ENCODE measurements around the gene PPP4R3A.
"Not testable (repeated sequence)": the region's sequence is repeated elsewhere in the genome, so short reads cannot be mapped to it uniquely, and the experiment has no call there.

DNA sequence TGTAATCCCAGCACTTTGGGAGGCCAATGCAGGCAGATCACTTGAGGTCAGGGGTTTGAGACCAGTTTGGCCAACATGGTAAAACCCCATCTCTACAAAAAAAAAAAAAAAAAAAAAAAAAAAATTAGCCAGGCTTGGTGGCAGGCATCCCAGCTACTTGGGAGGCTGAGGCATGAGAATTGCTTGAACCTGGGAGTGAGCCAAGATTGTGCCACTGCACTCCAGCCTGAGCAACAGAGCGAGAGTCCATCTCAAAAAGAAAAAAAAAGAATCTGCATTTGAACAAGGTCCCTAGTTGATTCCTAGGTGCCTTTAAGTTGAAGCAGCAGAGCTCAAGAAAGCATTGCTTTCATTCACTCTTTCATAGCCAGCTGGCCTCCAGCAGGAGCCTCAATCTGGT is 81.2 kb downstream of the PPP4R3A start:
- not testable (repeated sequence) for TF ChIP-seq CTCF (conservative IDR thresholded peaks at IDR 0.05; ENCODE audit: low read depth, low read length); EZH2 (IDR thresholded peaks at IDR 0.05; ENCODE audit: borderline replicate concordance, low read depth, low read length, poor library complexity, severe bottlenecking)
